Fibroblast of skin of abdomen (primary cell): Measurements from ENCODE around the gene OFD1.

Experiments
- DNase-seq: peaks from one replicate; pipeline ENCODE4 v3.0.0-alpha.2; 2013

Gene OFD1

GRCh38 chrX:13794417-13794816, 59.9 kb downstream of the OFD1 start:
- DNase-seq = no peak

DNA sequence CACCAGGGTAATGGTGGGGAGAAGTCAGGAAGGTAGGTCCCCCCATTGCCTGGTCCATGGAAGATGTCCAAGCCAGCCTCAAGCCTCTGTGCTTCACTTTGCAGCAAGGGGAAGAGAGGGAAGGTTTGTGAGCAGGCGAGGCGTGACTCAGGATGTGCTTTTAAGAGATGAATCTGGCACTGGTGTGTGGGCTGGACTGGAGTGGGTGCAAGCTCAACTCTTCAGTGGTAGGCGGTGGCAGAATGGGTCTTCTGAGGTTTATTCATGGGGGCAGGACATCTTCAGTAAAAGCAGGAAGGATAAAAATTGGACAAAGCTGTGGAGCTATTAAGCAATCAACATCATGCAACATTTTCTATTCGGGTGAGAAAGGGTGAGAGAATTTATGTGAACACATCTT, 63.0 kb downstream of the OFD1 start:
- DNase-seq = no peak

DNA sequence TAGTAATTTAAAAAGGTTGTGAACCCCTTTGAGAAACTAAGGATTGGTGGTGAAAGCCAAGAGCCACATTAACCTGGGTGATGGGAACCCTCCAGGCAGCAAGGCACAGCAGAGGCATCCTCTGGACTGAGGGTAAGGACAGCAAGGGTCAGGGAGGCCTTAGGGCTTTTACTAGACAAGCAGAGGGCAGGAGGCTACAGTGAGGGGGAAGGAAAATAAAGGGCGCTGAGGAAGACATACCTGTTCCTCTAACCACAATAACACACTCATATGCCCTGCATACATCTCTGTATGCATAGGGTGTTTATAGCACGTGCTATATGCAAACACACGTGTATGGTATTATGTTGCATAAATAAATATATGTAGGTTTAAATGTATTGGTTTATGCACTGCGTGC, 63.6 kb downstream of the OFD1 start:
- no peak for DNase-seq

DNA sequence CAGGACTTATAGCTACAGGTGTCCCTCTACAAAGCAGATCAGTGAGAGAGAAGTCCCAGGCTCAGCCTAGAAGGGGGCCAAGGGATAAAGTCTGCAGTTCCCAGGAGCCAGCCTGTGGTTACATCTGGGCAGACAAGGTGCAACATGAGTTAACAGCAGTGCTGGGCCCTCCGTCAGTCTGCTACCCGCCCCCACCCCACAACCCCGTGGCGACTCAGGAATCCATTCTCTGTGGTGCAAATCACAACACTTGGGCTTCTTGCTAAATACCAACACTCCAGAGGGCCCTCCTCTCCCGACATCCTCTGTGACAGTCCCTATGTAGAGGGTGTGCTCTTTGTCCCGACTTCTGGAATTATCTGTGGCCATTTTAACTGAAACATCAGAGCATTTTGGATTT, 68.6 kb downstream of the OFD1 start:
- DNase-seq = no peak

DNA sequence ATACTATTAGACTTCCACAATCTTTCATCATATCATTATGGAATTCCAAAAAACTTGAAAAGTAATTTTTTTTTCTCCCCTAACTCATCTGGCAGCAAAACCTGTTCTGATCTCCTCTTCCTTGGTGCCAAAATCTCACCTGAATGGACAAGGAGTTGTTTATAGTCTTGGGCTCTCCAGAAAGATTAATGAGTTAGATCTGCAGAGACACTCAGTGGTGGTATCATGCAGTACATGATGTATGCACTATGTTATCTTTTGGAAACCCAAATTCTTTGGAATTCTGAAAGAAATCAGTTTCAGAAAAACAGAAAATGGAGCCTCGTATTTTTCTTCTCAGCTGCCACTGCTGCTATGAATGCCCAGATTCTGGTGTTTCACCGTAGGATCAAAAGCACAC, 70.7 kb downstream of the OFD1 start:
- no peak for DNase-seq

- DNase-seq = no peak
Observed at GRCh38 chrX:13808293-13808692, 73.7 kb downstream of the OFD1 start.

DNA sequence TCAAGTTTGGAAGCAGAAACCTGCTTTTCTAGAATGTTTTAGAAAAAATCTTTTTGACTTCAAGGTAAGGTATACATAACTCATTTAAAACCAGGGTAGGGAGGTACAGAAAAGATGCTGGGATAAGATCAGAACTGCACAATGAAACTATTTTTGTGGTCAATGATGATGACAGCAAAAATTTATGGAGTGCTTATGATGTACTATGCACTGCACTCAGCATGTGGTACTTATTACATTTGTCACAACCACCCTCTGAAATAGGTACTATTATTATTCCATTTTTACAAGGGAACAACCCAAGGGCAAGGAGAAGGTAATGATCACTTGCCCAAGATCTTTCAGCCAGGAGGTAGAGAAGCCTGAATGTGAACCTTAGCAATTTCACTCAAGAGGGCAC, 74.3 kb downstream of the OFD1 start:
- peak; percentile 38 for DNase-seq

- DNase-seq = no peak
Observed at GRCh38 chrX:13815664-13816063, 81.1 kb downstream of the OFD1 start.

- no peak for DNase-seq
Observed at GRCh38 chrX:13816176-13816575, 81.6 kb downstream of the OFD1 start.

DNA sequence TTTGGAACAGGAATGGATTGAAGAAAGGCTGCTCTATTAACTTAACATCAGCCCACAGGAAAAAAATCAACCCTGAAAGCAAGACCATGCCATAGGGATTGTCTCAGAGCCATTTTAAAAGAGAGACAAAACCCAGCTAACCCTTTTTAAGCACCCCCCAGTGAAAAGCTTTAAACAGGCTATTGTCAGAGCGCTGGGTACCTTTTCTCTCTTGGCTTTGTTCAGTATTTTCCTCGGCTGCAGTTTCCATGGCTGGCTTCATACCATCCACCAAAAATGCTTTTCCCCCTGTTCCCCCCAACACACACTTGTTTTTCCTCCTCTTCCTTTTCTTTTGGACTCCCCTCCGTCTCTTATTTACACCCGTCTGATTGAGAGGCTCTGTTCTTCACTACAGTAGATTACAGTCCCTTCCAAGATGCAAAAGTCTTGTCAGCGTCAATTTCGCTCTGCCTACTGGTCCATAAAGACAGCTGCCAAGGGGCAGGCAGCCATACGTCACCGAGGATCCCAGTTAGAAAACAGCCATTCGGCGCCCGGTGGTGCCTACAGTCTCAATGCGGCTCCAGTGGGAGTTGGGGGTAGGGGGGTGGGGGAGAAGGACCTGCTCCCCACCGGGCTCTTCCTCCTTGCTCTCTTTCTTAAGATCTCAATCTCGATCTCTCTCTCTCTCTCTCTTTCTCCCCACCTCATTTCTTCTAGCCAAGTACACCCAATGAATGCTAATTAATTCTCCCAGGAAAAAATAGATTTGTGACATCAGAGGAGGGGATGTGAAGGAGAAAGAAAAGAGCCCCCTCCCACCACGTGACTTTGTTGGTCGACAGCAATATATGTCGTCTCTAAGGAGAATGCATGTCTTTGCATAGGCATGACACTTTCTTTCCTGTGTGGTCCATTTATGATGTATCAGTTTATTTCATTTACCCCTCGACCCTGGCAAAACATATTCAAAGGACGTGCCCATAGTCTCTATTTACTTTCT, 82.4 kb downstream of the OFD1 start, which contains the start of gene GPM6B:
Gene GPM6B, minus strand, starts transcription at position 451 of the 985 bp plus-strand sequence. Its CDS starts 189 bp downstream, at position 262.
- DNase-seq = no peak
